SKM-1 (cell line): ENCODE data around the gene SLC29A4.

Source experiments
- DNase-seq: peaks from one replicate; lab custom pipeline; 2025; ENCODE audit not compliant: unreplicated experiment; lab: John Stamatoyannopoulos, UW

SLC29A4 gene

DNA sequence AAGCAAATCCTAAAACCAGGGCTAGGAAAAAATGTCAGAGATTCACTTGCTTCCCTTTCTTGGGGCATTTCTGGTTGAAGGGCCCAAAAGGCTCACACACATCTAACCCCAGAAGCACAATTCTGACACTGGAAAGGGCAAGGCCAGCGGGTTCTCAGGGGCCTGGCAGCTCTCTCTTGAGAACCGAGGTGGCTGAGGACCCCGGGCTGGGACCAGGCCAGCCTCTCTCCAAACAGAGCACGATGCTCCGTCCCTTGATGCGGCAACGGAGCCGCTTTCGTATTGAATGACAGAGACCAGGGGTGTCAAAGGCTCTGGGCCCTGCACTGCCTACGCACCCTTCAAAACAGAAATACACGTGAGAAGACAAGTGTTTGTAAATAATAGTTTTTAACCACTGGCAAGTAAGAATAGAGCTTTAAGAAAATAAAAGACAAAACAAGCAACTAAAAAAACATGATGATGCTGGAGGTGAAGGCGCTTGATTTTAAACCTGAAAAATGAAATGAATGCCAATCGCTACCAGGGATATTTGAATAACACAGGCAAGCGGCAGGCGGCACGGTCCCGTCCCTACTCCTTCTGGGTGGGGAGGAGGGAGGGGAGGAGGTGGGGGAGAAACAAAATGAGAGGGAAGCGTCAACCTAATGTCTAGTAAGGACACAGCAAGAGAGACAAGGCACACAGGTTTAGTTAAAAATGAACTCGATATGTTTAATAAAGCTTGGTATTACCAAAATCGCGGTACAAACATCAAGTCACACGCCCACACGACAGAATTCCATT lies 68.0 kb downstream of the SLC29A4 start:
- DNase-seq, result no peak

DNA sequence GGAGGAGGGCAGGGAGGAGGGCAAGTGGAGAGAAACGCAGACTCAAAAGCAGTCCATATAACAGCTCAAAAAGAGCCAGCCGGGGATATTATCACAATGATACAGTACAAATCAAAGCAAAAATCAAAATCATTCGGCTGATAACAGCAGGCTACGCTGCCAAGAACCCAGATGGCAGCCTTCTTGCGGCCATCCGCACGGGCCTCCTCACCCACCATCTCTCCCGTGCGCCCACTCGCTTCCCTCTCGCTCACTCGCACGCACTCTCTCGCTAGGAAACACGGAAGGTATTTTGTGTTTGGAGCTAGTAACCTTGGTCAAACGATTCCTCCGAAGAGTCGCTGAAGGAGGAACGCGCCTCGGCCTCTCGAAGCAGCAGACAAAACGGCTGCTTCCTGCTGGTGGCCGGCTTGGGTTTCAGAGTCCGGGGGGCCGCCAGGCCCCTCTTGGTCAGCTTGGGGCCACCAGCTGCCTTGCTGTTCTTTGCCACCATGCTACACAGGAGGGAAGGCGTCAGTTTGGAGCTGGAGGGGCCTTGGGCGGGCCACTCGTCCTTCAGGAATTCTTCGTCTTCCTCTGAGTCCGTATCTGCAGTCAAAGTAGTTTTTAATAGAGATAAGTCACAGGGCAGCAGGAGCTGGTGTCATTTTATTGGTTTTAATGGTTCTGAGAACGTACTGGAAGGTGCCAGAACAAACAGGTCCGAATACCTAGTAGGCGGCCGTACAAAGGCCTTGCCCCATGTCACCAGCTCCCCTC lies 68.9 kb downstream of the SLC29A4 start:
- no peak for DNase-seq

GRCh38 chr7:5352440-5353010 lies 69.8 kb downstream of the SLC29A4 start:
- no peak for DNase-seq

- no peak for DNase-seq
Measured at GRCh38 chr7:5354460-5355232, 71.9 kb downstream of the SLC29A4 start.
